Measurements from ENCODE around the gene PDE8A.
A peak's percentile ranks its signal among the peaks of the same experiment; 100 is the strongest.
"Not testable (repeated sequence)": the region's sequence is repeated elsewhere in the genome, so short reads cannot be mapped to it uniquely, and the experiment has no call there.

The PDE8A gene

DNA sequence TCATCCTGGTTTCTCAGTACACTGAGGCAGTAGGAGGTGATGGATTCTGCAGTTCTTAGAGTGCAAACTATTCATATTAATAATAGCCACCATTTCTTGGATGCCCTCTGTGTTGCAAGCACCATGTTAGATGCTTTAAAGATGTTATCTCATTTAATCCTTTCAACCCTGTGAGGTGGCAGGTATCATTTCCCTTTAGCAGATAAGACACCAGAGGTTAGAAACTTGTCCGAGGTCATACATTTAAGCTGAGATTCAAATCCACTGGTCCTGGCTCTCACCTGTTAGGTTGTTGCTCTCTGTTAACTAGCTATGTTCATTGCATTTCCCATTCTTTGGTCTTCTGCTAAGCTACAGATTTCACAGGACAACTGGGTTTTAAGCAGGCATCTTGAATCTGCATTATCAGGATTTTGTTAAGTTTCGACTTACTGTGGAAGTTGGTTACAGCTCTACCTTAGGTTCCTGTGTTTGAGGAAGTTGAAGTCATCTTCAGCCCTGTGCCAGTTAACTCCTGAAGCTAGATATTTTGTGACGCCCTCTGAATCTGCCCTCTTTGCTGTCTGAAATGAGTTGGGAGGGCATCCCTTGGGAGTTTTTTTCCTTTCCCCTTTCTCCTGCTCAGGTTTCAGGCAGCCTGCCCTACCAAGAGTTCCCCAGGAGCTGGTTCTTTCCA, 6.4 kb downstream of the PDE8A start:
- no peak overlapping the region for H3K4me3 ChIP-seq (ENCODE audit: insufficient read depth, low read depth, low read length, poor library complexity, severe bottlenecking)
- H3K36me3 ChIP-seq (ENCODE audit: control insufficient read depth, insufficient read depth, low read length), result no peaks in the 10 kb centered on the region
- H3K27ac ChIP-seq (ENCODE audit: insufficient read depth, low read length, poor library complexity, severe bottlenecking), result peak overlapping the region; percentile 28
- H3K9me3 ChIP-seq (ENCODE audit: control insufficient read depth, low read length), result no peaks in the 10 kb centered on the region
- H3K4me1 ChIP-seq (ENCODE audit: control insufficient read depth, insufficient read depth, low read length, poor library complexity, severe bottlenecking), result peaks cover 31% of the 10 kb centered on the region
- DNase-seq, result no peak
- H3K27me3 ChIP-seq (replicated peaks; ENCODE audit: control insufficient read depth, insufficient read depth, low read length, poor library complexity, severe bottlenecking), result no peaks in the 10 kb centered on the region

DNA sequence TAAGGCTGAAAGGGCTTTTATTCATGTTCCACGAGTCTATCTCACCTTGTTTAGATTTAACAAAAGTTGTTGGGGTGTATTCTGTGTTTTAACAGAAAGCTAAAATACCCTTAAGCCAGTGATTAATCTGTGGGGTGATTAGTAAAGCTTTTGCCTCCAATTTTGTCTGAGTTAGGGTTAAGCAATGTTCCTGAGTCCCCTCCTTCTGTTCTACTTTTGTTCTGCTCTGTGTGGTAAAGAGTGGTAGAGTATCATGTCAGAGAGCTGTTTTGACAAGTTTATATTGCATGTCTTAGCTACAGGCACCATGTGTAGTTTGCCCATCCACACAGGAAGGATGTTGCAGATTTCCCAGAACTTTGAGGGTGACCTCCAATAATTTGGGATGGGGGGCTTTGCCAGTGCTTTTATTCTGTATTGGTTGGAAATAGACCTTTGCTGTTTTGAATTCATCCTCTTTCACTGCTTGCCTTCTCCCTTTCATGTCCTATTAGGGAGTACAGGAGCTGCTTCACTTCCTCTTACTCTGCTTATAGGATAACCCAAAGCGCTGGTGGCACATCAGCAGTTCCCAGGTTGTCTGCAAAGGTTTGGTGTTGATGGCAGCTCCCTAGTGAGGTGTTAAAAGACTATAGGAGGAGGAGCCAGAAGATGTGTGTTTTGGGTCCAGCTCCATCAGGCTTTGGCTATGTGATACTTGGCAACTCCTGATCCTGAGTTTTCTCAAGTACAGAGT, 7.4 kb downstream of the PDE8A start:
- no peaks in the 10 kb centered on the region for H3K27me3 ChIP-seq (replicated peaks; ENCODE audit: control insufficient read depth, insufficient read depth, low read length, poor library complexity, severe bottlenecking)
- no peak for DNase-seq
- H3K36me3 ChIP-seq (ENCODE audit: control insufficient read depth, insufficient read depth, low read length), result no peaks in the 10 kb centered on the region
- no peak overlapping the region for H3K4me3 ChIP-seq (ENCODE audit: insufficient read depth, low read depth, low read length, poor library complexity, severe bottlenecking)
- no peaks in the 10 kb centered on the region for H3K9me3 ChIP-seq (ENCODE audit: control insufficient read depth, low read length)
- H3K27ac ChIP-seq (ENCODE audit: insufficient read depth, low read length, poor library complexity, severe bottlenecking), result peak overlapping the region; percentile 28
- peaks cover 31% of the 10 kb centered on the region for H3K4me1 ChIP-seq (ENCODE audit: control insufficient read depth, insufficient read depth, low read length, poor library complexity, severe bottlenecking)

DNA sequence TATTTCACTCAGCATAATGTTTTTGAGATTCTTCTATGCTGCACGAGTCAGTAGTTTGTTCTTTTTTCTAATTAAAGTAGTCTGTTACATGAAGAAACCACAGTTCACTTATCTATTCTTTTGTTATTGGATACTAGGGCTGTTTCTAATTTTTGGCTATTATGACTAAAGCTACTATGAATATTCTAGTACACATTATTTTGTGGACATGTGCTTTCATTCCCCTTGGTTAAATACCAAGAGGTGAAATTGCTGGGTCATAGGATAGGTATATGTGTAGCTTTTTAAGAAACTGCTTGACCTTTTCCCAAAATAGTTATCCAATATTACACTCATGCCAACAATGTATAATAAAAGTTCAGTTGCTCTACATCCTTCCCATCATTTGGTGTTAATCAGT, 8.9 kb downstream of the PDE8A start:
- DNase-seq, result no peak
- no peaks in the 10 kb centered on the region for H3K27me3 ChIP-seq (replicated peaks; ENCODE audit: control insufficient read depth, insufficient read depth, low read length, poor library complexity, severe bottlenecking)
- no peak overlapping the region for H3K27ac ChIP-seq (ENCODE audit: insufficient read depth, low read length, poor library complexity, severe bottlenecking)

DNA sequence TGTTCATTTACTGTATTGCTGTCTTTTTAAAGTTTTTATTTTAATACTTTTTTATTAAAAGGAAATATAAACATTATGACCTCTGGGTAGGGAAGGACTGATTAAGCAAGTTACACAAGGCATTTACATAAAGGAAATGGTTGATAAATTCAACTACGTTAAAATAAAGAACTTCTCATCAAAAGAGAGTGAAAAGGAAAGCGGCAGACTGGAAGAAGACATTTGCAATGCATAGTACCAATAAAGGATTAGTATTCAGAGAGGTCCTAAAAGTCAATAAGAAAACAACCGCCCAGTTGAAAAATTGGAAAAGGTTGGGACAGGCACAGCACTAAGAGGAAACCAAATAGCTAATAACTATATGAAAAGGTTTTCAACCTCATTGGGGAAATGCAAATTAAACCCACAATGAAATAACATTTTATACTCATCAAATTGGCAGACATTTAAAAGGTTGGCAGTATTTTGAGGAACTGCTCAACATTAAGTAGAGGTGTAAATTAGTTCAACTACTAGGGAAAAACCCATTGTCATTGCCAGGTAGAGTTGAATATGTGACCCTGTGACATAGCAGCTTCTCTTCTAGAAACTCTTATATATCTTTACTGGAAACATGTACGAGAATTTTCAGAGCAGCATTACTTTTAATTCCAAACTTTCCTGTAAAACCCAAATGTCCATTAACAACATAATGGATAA, 9.5 kb downstream of the PDE8A start:
- Histone ChIP-seq H3K4me3 (ENCODE audit: insufficient read depth, low read depth, low read length, poor library complexity, severe bottlenecking) (no peak overlapping the region), H3K36me3 (ENCODE audit: control insufficient read depth, insufficient read depth, low read length) (no peaks in the 10 kb centered on the region), H3K9me3 (ENCODE audit: control insufficient read depth, low read length) (no peaks in the 10 kb centered on the region)

More for the DNA sequence above, 8.9 kb downstream of the PDE8A start:
- no peaks in the 10 kb centered on the region for H3K36me3 ChIP-seq (ENCODE audit: control insufficient read depth, insufficient read depth, low read length)
- no peaks in the 10 kb centered on the region for H3K9me3 ChIP-seq (ENCODE audit: control insufficient read depth, low read length)
- peaks cover 27% of the 10 kb centered on the region for H3K4me1 ChIP-seq (ENCODE audit: control insufficient read depth, insufficient read depth, low read length, poor library complexity, severe bottlenecking)
- H3K4me3 ChIP-seq (ENCODE audit: insufficient read depth, low read depth, low read length, poor library complexity, severe bottlenecking), result no peak overlapping the region

DNA sequence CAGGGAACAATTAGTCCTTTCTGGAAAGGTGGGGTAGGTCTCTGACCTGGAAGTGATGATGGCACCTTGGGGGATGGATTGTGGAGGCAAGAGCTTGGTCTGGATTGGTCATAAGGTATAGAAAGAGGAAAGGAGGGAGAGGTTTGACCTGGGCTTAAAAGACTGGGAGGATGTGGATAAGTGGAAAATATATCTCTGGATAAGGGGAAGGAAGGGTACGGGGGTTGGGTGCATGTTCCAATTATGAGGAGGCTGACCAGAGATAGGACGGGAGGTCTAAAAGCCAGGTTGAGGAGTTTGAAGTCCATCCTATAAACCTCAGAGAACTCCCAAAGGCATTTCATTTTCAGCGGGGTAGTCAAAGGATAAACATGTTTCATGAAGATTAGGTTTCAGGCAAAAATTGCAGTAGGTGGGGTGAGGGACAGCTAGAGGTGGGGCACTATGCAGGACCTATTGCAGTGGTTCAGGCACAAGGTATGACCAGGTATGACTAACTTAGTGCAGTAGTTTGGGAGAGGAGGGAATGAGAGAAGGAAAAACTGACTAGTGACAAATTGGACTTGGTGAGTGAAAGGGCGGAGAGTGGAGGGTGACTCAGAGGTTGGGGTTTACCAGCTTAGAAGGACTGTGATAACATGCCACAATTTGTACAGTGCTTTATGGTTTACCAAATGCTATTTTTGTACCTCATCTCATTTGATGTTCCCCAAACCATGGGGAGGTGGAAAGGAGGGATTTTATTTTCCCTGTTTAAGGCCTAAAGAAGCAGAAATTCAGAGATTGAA, 10.7 kb downstream of the PDE8A start:
- DNase-seq, result no peak
- no peak overlapping the region for H3K4me3 ChIP-seq (ENCODE audit: insufficient read depth, low read depth, low read length, poor library complexity, severe bottlenecking)
- no peaks in the 10 kb centered on the region for H3K9me3 ChIP-seq (ENCODE audit: control insufficient read depth, low read length)
- peaks cover 22% of the 10 kb centered on the region for H3K4me1 ChIP-seq (ENCODE audit: control insufficient read depth, insufficient read depth, low read length, poor library complexity, severe bottlenecking)
- H3K27ac ChIP-seq (ENCODE audit: insufficient read depth, low read length, poor library complexity, severe bottlenecking), result no peak overlapping the region
- no peaks in the 10 kb centered on the region for H3K27me3 ChIP-seq (replicated peaks; ENCODE audit: control insufficient read depth, insufficient read depth, low read length, poor library complexity, severe bottlenecking)
- H3K36me3 ChIP-seq (ENCODE audit: control insufficient read depth, insufficient read depth, low read length), result no peaks in the 10 kb centered on the region

More for the DNA sequence above, 9.5 kb downstream of the PDE8A start:
- Histone ChIP-seq H3K27ac (ENCODE audit: insufficient read depth, low read length, poor library complexity, severe bottlenecking) (no peak overlapping the region), H3K27me3 (replicated peaks; ENCODE audit: control insufficient read depth, insufficient read depth, low read length, poor library complexity, severe bottlenecking) (no peaks in the 10 kb centered on the region), H3K4me1 (ENCODE audit: control insufficient read depth, insufficient read depth, low read length, poor library complexity, severe bottlenecking) (peaks cover 26% of the 10 kb centered on the region)
- no peak for DNase-seq

DNA sequence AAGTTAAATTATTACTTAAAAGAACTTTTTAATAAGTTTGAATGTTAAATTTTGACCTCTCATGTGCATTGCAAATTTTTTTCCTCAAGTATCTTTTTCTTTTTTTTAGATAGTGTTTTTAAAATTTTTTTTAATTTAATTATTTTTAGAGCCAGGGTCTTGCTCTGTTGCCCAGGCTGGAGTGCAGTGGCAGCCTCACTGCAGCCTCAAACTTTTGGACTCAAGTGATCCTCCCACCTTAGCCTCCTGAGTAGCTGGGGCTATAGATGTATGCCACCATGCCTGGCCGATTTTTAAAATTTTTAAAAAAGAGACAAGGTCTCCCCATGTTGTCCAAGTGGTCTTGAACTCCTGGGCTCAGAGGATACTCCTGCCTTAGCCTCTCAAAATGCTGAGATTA, 14.4 kb downstream of the PDE8A start:
- peaks cover 3% of the 10 kb centered on the region for H3K4me1 ChIP-seq (ENCODE audit: control insufficient read depth, insufficient read depth, low read length, poor library complexity, severe bottlenecking)
- H3K4me3 ChIP-seq (ENCODE audit: insufficient read depth, low read depth, low read length, poor library complexity, severe bottlenecking), result no peak overlapping the region
- H3K27ac ChIP-seq (ENCODE audit: insufficient read depth, low read length, poor library complexity, severe bottlenecking), result no peak overlapping the region
- no peaks in the 10 kb centered on the region for H3K9me3 ChIP-seq (ENCODE audit: control insufficient read depth, low read length)
- H3K27me3 ChIP-seq (replicated peaks; ENCODE audit: control insufficient read depth, insufficient read depth, low read length, poor library complexity, severe bottlenecking), result no peaks in the 10 kb centered on the region
- no peaks in the 10 kb centered on the region for H3K36me3 ChIP-seq (ENCODE audit: control insufficient read depth, insufficient read depth, low read length)
- DNase-seq, result no peak

DNA sequence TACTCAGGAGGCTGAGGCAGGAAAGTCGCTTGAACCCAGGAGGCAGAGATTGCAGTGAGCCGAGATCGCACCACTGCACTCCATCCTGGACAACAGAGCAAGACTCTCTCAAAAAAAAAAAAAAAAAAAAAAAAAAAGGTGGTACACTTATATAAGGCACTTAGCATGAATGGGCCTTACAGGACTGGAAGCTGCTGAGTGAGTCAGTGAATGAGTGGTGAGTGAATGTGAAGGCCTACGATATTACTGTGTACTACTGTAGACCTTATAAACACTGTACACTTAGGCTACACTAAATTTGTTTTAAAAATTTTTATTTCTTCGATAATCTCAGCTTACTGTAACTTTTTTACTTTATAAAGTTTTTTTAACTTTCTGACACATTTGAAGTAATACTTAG, 15.1 kb downstream of the PDE8A start:
- not testable (repeated sequence) for H3K36me3 ChIP-seq (ENCODE audit: control insufficient read depth, insufficient read depth, low read length); H3K9me3 ChIP-seq (ENCODE audit: control insufficient read depth, low read length); DNase-seq; H3K4me1 ChIP-seq (ENCODE audit: control insufficient read depth, insufficient read depth, low read length, poor library complexity, severe bottlenecking); H3K4me3 ChIP-seq (ENCODE audit: insufficient read depth, low read depth, low read length, poor library complexity, severe bottlenecking); H3K27ac ChIP-seq (ENCODE audit: insufficient read depth, low read length, poor library complexity, severe bottlenecking); H3K27me3 ChIP-seq (replicated peaks; ENCODE audit: control insufficient read depth, insufficient read depth, low read length, poor library complexity, severe bottlenecking)

DNA sequence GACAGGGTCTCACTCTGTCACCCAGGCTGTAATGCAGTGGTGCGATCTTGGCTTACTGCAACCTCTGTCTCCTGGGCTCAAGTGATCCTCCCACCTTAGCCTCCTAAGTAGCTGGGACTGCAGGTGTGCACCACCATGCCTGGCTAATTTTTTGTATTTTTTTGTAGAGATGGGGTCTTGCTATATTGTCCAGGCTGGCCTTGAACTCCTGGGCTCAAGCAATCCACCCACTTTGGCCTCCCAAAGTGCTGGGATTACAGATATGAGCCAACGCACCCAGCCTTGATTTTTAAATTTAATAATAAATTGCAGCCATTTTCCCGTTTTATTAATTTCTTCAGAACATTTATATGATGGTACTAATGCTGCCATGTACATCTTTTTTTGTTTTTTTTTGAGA, 15.6 kb downstream of the PDE8A start:
- DNase-seq; H3K36me3 ChIP-seq (ENCODE audit: control insufficient read depth, insufficient read depth, low read length); H3K4me3 ChIP-seq (ENCODE audit: insufficient read depth, low read depth, low read length, poor library complexity, severe bottlenecking); H3K27me3 ChIP-seq (replicated peaks; ENCODE audit: control insufficient read depth, insufficient read depth, low read length, poor library complexity, severe bottlenecking); H3K9me3 ChIP-seq (ENCODE audit: control insufficient read depth, low read length); H3K4me1 ChIP-seq (ENCODE audit: control insufficient read depth, insufficient read depth, low read length, poor library complexity, severe bottlenecking); H3K27ac ChIP-seq (ENCODE audit: insufficient read depth, low read length, poor library complexity, severe bottlenecking): not testable (repeated sequence)

DNA sequence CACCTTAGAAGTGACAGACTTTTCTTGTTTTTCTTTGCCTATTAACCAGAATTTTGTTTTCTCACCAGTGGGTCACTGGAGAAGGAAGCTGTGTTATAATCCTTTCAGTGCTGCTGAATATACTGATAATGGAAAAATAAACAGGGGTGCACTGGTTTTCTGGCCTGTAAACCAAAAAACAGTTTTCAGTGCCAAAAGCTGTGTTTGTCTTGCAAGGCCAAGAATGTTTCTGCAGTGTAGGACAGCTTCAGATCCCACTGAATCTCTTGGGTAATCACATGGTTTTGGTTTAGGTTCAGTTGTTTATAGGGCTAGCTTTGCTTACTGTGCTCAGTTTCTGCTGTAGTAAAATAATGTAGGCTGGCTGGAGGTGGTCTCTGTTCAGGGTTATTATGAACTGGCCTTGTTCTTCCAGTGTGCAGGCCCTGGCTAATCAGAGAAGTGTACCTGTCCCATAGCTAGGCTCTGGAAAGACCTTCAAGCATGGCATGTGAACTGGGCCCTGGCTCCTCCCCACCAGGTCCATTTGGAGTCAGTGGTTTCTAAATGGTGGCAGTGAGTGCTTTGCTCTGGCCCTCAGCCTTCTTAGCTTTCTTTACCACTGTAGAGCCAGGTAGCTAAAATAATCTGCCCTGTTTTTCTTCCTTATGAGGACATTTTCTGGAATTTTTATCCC, 18.7 kb downstream of the PDE8A start:
- no peak overlapping the region for H3K4me3 ChIP-seq (ENCODE audit: insufficient read depth, low read depth, low read length, poor library complexity, severe bottlenecking)
- H3K9me3 ChIP-seq (ENCODE audit: control insufficient read depth, low read length), result no peaks in the 10 kb centered on the region
- H3K4me1 ChIP-seq (ENCODE audit: control insufficient read depth, insufficient read depth, low read length, poor library complexity, severe bottlenecking), result peaks cover 13% of the 10 kb centered on the region
- no peaks in the 10 kb centered on the region for H3K36me3 ChIP-seq (ENCODE audit: control insufficient read depth, insufficient read depth, low read length)
- H3K27me3 ChIP-seq (replicated peaks; ENCODE audit: control insufficient read depth, insufficient read depth, low read length, poor library complexity, severe bottlenecking), result no peaks in the 10 kb centered on the region
- no peak for DNase-seq
- H3K27ac ChIP-seq (ENCODE audit: insufficient read depth, low read length, poor library complexity, severe bottlenecking), result no peak overlapping the region

Data from effector memory CD4-positive, alpha-beta T cell (primary cell).